PC-3 (cell line): ENCODE measurements around the gene RXRA.

Experiments
- CTCF ChIP-seq: fragments of 300-600 bp; sonication (generic); conservative IDR thresholded peaks from 2 replicates; pipeline ENCODE4 v1.5.1; 2017; ENCODE audit warnings: antibody characterized with exemption, low read depth, mild to moderate bottlenecking, low read length
- EZH2 ChIP-seq: fragments of 300-600 bp; sonication (generic); IDR thresholded peaks from one replicate; pipeline ENCODE4 v1.6.1; 2017; ENCODE audit warnings: antibody characterized with exemption, mild to moderate bottlenecking, low read length; ENCODE audit not compliant: unreplicated experiment

- TF ChIP-seq EZH2 (no peak), CTCF (no peak)
Observed at GRCh38 chr9:134328341-134328840, 2.1 kb downstream of the RXRA start.
